ENCODE data around the gene TEX101. TPM values are rescaled to one million over a fixed set of nuclear protein-coding genes. Genes with fewer than 3 reads are reported as not detected.

The TEX101 gene
- polyA plus RNA-seq, 3 donors = 0.16 TPM; not detected in 2

GRCh38 chr19:43464134-43464775, 49.6 kb downstream of the TEX101 start:
- Histone ChIP-seq H2AFZ (ENCODE audit: insufficient read depth, low read depth, low read length, poor library complexity, severe bottlenecking) (peak overlapping the region; percentile 86), H3K4me1 (ENCODE audit: control insufficient read depth in 1 of 2, insufficient read depth in 2 of 2, low read length in 2 of 2) (peaks cover 52 to 57% of the 10 kb centered on the region in 2 donors), H3K36me3 (replicated peaks in 1 of 2; ENCODE audit: control insufficient read depth in 1 of 2, insufficient read depth in 2 of 2, low read length in 2 of 2) (no peaks in the 10 kb centered on the region), H3K27me3 (ENCODE audit: control insufficient read depth in 2 of 2, insufficient read depth in 2 of 2, low read length in 2 of 2) (no peaks in the 10 kb centered on the region), H3K9ac (ENCODE audit: insufficient read depth, low read length, poor library complexity, severe bottlenecking) (peak overlapping the region; percentile 69), H3K9me3 (replicated peaks in 1 of 2; ENCODE audit: control insufficient read depth in 1 of 2, insufficient read depth in 1 of 2, low read length in 2 of 2) (no peaks in the 10 kb centered on the region), H3K4me3 (replicated peaks in 1 of 3; ENCODE audit: low read depth in 2 of 3, low read length in 3 of 3) (peak overlapping the region; percentile 68 to 88 (median 80)), H4K20me1 (ENCODE audit: insufficient read depth, low read length) (no peaks in the 10 kb centered on the region), H3K27ac (ENCODE audit: low read depth in 1 of 2, low read length in 2 of 2) (peak overlapping the region; percentile 70 to 90), H3K4me2 (replicated peaks; ENCODE audit: extremely low read depth, low read length, poor library complexity, severe bottlenecking) (peak overlapping the region; percentile 90), H3K79me2 (ENCODE audit: insufficient read depth, low read length) (no peaks in the 10 kb centered on the region)
- intact Hi-C loops (cut with micrococcal nuclease) = no loop called here
- TF ChIP-seq CTCF (IDR thresholded peaks at IDR 0.05) = no peak
- peak overlapping the region; percentile 94 to 99 (median 98) for H3K27ac Mint-ChIP-seq
- H3K4me3 Mint-ChIP-seq = peak overlapping the region; percentile 94 to 97
- peaks cover 10 to 24% (median 15%) of the 10 kb centered on the region in 3 donors for H3K27me3 Mint-ChIP-seq (ENCODE audit: low read depth in 3 of 3)
- WGBS (ENCODE audit: insufficient coverage) = 7% methylated on average over 26 of the region's 33 CpGs
- DNase-seq = no peak
- peaks cover 48% of the 10 kb centered on the region for H3K4me1 Mint-ChIP-seq
- peaks cover 0 to 3% (median 0%) of the 10 kb centered on the region in 7 donors for H3K9me3 Mint-ChIP-seq
- H3K36me3 Mint-ChIP-seq = peaks cover 3 to 8% of the 10 kb centered on the region in 2 donors

- peak within 1 kb of the TSS in 6 of 7 donors; percentile 97 to 99 (median 98) for H3K27ac Mint-ChIP-seq
- Histone ChIP-seq H3K79me2 (ENCODE audit: insufficient read depth, low read length) (no peaks in the 10 kb centered on the region), H2AFZ (ENCODE audit: insufficient read depth, low read depth, low read length, poor library complexity, severe bottlenecking) (peak within 1 kb of the TSS; percentile 86), H3K27me3 (ENCODE audit: control insufficient read depth in 2 of 2, insufficient read depth in 2 of 2, low read length in 2 of 2) (no peaks in the 10 kb centered on the region), H3K27ac (ENCODE audit: low read depth in 1 of 2, low read length in 2 of 2) (peak within 1 kb of the TSS in 1 of 2 donors; percentile 90), H3K9ac (ENCODE audit: insufficient read depth, low read length, poor library complexity, severe bottlenecking) (no peak within 1 kb of the TSS), H3K9me3 (replicated peaks in 1 of 2; ENCODE audit: control insufficient read depth in 1 of 2, insufficient read depth in 1 of 2, low read length in 2 of 2) (no peaks in the 10 kb centered on the region), H3K4me1 (ENCODE audit: control insufficient read depth in 1 of 2, insufficient read depth in 2 of 2, low read length in 2 of 2) (peaks cover 54 to 58% of the 10 kb centered on the region in 2 donors), H3K4me2 (replicated peaks; ENCODE audit: extremely low read depth, low read length, poor library complexity, severe bottlenecking) (peak within 1 kb of the TSS; percentile 90), H4K20me1 (ENCODE audit: insufficient read depth, low read length) (no peaks in the 10 kb centered on the region), H3K36me3 (replicated peaks in 1 of 2; ENCODE audit: control insufficient read depth in 1 of 2, insufficient read depth in 2 of 2, low read length in 2 of 2) (no peaks in the 10 kb centered on the region), H3K4me3 (replicated peaks in 1 of 3; ENCODE audit: low read depth in 2 of 3, low read length in 3 of 3) (peak within 1 kb of the TSS; percentile 68 to 88 (median 80))
- H3K36me3 Mint-ChIP-seq = peaks cover 3 to 8% of the 10 kb centered on the region in 2 donors
- H3K4me1 Mint-ChIP-seq = peaks cover 49% of the 10 kb centered on the region
- 46% methylated on average over 22 of the region's 24 CpGs for WGBS (ENCODE audit: insufficient coverage)
- H3K27me3 Mint-ChIP-seq (ENCODE audit: low read depth in 3 of 3) = peaks cover 10 to 23% (median 15%) of the 10 kb centered on the region in 3 donors
- peak; percentile 66 to 89 (median 74) for DNase-seq
- intact Hi-C loops (cut with micrococcal nuclease) = no loop called here
- H3K4me3 Mint-ChIP-seq = peak within 1 kb of the TSS; percentile 94 to 97
- no peak for TF ChIP-seq CTCF (IDR thresholded peaks at IDR 0.05)
- peaks cover 0 to 3% (median 0%) of the 10 kb centered on the region in 7 donors for H3K9me3 Mint-ChIP-seq
Measured at GRCh38 chr19:43465468-43466120, 50.9 kb downstream of the TEX101 start, which contains the start of gene LYPD3. Gene LYPD3 (minus strand): TSS chr19:43465608. CDS start chr19:43465571, 37 bp downstream.

All from CD14-positive monocyte (primary cell).